HFFc6 (cell line): ENCODE measurements around the gene IL31RA. TPM values are rescaled to one million over a fixed set of nuclear protein-coding genes. Genes with fewer than 3 reads are reported as not detected.

Experiments used
- DNase-seq: peaks from one replicate; pipeline ENCODE4 v3.0.0-alpha.2; 2018
- H3K27ac Mint-ChIP-seq: 2 replicates; pipeline ENCODE4 v1.8.0; 2020; ENCODE audit warnings: mild to moderate bottlenecking, mixed read lengths
- H3K27me3 Mint-ChIP-seq: 2 replicates; pipeline ENCODE4 v1.8.0; 2021; ENCODE audit warnings: mild to moderate bottlenecking, moderate library complexity, mixed read lengths; ENCODE audit not compliant: insufficient read depth
- H3K36me3 Mint-ChIP-seq: 2 replicates; pipeline ENCODE4 v1.8.0; 2021; ENCODE audit warnings: low read depth, mixed read lengths
- H3K4me1 Mint-ChIP-seq: 2 replicates; pipeline ENCODE4 v1.8.0; 2020; ENCODE audit warnings: low read depth, mixed read lengths
- H3K4me3 Mint-ChIP-seq: 2 replicates; pipeline ENCODE4 v1.8.0; 2020; ENCODE audit warnings: mild to moderate bottlenecking, moderate library complexity, mixed read lengths
- H3K9me3 Mint-ChIP-seq: 2 replicates; pipeline ENCODE4 v1.8.0; 2020; ENCODE audit warnings: mild to moderate bottlenecking, mixed read lengths
- total RNA-seq, 6 experiments: library from RNA; stranded (reverse); fragmentation: NEBNext Ultra II Directional; extraction: Animal tissue kit (Norgen Biotek cat#: 25700); gene quantifications; 2 replicates in 1 of 6; 3 replicates in 5 of 6; pipeline ENCODE4 v1.2.3, GENCODE V29; 2021
- TF ChIP-seq, protein P1 (sequence below): fragments of 200-600 bp; sonication (generic); IDR thresholded peaks from 2 replicates; pipeline ENCODE4 v1.5.0; 2021; ENCODE audit warnings: antibody characterized with exemption, mild to moderate bottlenecking

The IL31RA gene
- total RNA-seq, 6 experiments from 2014 or later: 0.12 to 0.26 (median 0.19) TPM; not detected in 2

- peaks cover 17% of the 10 kb centered on the region for H3K4me1 Mint-ChIP-seq
- no peaks in the 10 kb centered on the region for H3K9me3 Mint-ChIP-seq
- no peaks in the 10 kb centered on the region for H3K36me3 Mint-ChIP-seq
- H3K4me3 Mint-ChIP-seq: no peak overlapping the region
- TF ChIP-seq, protein P1, sequence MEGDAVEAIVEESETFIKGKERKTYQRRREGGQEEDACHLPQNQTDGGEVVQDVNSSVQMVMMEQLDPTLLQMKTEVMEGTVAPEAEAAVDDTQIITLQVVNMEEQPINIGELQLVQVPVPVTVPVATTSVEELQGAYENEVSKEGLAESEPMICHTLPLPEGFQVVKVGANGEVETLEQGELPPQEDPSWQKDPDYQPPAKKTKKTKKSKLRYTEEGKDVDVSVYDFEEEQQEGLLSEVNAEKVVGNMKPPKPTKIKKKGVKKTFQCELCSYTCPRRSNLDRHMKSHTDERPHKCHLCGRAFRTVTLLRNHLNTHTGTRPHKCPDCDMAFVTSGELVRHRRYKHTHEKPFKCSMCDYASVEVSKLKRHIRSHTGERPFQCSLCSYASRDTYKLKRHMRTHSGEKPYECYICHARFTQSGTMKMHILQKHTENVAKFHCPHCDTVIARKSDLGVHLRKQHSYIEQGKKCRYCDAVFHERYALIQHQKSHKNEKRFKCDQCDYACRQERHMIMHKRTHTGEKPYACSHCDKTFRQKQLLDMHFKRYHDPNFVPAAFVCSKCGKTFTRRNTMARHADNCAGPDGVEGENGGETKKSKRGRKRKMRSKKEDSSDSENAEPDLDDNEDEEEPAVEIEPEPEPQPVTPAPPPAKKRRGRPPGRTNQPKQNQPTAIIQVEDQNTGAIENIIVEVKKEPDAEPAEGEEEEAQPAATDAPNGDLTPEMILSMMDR: no peak
- H3K27ac Mint-ChIP-seq: no peak overlapping the region
- H3K27me3 Mint-ChIP-seq: peaks cover 3% of the 10 kb centered on the region; the same call in 1 of the 2 replicates
- DNase-seq: no peak
Observed at GRCh38 chr5:55932700-55933099, 81.5 kb downstream of the IL31RA start.

DNA sequence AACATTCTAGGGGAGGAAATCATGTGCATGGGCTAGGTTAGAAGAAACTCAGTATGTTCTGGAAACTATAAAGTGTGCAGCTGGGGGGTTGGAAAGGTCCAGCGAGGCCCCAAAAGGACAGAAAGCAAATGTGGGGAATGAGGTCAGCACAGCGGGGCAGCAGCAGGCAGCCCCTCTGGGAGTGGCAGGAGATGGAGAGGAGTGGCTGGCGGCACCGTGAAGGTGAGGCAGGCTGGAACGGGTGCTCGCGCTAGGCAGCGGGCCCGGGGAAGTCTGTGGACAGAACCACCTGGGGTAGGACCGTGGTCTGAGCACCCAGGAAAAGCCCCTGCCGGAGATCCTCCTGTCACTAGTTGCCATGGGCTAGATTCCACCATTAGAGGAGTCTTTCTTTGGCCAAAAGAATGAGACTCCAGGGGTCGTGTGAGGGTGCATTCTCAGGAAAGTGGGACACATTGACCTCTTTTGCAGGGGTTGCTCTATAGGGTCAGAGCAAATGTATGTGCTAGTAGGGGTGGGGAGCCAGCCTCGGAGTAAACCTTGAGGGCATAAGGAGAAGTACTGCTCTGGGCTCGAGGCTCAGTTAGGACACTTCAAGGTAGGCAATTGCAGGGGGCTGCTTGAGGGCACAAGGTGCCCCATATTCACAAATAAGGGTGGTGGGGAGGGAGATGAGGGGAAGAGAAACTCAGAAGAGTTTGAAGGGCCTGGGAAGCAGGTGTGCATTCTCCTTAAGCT lies 82.4 kb downstream of the IL31RA start:
- Mint-ChIP-seq H3K27me3 (peaks cover 3% of the 10 kb centered on the region; the same call in 1 of the 2 replicates), H3K27ac (no peak overlapping the region; the same call in 1 of the 2 replicates), H3K36me3 (no peaks in the 10 kb centered on the region; the same call in 1 of the 2 replicates), H3K4me3 (no peak overlapping the region), H3K4me1 (peaks cover 17% of the 10 kb centered on the region), H3K9me3 (no peaks in the 10 kb centered on the region)
- TF ChIP-seq, protein P1: no peak
- no peak for DNase-seq

GRCh38 chr5:55934115-55934613 lies 83.0 kb downstream of the IL31RA start:
- no peaks in the 10 kb centered on the region; the same call in 1 of the 2 replicates for H3K36me3 Mint-ChIP-seq
- H3K4me3 Mint-ChIP-seq: no peak overlapping the region
- H3K27ac Mint-ChIP-seq: no peak overlapping the region
- no peaks in the 10 kb centered on the region for H3K9me3 Mint-ChIP-seq
- no peak for DNase-seq
- TF ChIP-seq, protein P1: no peak
- H3K4me1 Mint-ChIP-seq: peaks cover 17% of the 10 kb centered on the region
- peaks cover 3% of the 10 kb centered on the region; the same call in 1 of the 2 replicates for H3K27me3 Mint-ChIP-seq

DNA sequence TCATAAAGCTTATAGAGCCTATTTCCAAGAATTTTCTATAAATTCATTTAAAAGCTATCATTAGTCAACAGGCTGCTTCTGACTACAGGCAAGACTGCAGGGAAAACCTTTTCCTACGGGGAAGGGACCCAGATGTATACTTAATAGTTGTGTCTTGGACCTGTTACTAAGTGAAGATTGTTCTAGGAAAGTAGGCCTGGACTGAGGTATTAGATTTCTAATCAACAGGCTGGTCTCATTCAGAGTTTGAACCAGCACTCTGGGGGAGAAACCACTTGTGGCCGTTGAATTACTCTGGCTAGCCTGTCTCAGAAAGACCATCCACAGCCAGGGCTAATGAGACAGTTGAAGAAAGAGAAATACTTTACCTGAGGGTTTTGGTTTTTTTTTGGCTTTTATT lies 83.6 kb downstream of the IL31RA start:
- Mint-ChIP-seq H3K27ac (no peak overlapping the region), H3K4me3 (no peak overlapping the region)

DNA sequence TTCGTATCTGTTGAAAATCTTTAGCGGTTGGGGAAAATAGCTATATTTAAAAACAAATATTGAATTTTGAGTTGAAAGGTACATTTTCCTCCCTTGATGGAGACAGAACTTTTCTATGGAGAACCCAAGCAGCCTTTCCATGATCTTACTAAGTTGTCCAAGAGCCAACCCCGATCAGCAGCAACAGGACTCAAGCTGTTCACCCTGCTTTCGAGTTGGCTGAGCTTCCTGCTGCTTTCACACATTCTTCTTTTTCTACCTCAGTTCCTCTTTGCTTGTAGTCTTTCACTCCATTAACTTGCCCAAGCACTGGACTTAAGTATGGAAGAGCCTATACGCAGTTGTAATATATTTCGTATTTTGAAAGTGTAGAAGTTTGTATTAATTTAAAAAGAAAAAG lies 84.2 kb downstream of the IL31RA start:
- Mint-ChIP-seq H3K4me1 (peaks cover 17% of the 10 kb centered on the region), H3K27me3 (peaks cover 3% of the 10 kb centered on the region; the same call in 1 of the 2 replicates), H3K36me3 (peaks cover 4% of the 10 kb centered on the region; the same call in 1 of the 2 replicates), H3K9me3 (no peaks in the 10 kb centered on the region), H3K27ac (no peak overlapping the region), H3K4me3 (no peak overlapping the region)
- TF ChIP-seq, protein P1: no peak
- no peak for DNase-seq

More for the DNA sequence above, 83.6 kb downstream of the IL31RA start:
- no peak for DNase-seq
- no peaks in the 10 kb centered on the region; the same call in 1 of the 2 replicates for H3K36me3 Mint-ChIP-seq
- TF ChIP-seq, protein P1: no peak
- no peaks in the 10 kb centered on the region for H3K9me3 Mint-ChIP-seq
- H3K4me1 Mint-ChIP-seq: peaks cover 17% of the 10 kb centered on the region
- H3K27me3 Mint-ChIP-seq: peaks cover 3% of the 10 kb centered on the region; the same call in 1 of the 2 replicates
